NT2/D1 (cell line): ENCODE data around the gene SPATA2L.

Experiments used
- SUZ12 ChIP-seq: IDR thresholded peaks from 2 replicates; pipeline ENCODE4 v1.6.1; 2011; ENCODE audit not compliant: insufficient read length, insufficient read depth; ENCODE audit errors: extremely low read depth
- YY1 ChIP-seq: IDR thresholded peaks from 2 replicates; pipeline ENCODE4 v1.6.1; 2011; ENCODE audit not compliant: insufficient read length, insufficient read depth
- ZNF274 ChIP-seq: IDR thresholded peaks from 2 replicates; pipeline ENCODE4 v1.6.1; 2011; ENCODE audit warnings: mild to moderate bottlenecking, low read depth, low read length

DNA sequence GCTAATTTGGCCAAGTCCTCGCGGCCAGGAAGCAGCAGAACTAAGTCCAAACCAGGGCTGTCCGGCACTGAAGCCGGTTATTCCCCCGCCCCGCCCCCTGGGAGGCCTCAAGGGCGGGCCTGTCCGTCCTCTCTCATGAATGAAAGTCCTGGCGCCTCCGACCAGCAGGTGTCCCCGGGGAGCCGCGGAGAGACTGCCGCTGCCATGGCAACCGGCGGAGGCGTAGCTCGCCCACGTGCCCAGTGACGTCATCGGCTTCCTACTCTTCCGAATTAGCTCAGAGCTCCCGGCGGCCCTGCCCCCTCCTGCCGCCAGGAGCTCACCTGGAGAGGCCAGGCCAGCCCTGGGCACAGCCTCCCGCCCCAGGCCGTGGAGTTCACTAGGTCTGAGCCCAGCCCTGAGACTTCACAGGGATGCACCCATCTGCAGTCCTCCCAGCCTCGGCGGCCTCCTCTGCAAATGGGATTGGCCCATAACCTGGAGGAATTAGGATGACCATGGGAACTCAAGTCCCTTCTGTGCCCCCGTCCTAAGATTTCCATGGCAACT, 1.3 kb downstream of the SPATA2L start:
- TF ChIP-seq SUZ12 (no peak), YY1 (no peak), ZNF274 (no peak)
